Renal cortical epithelial cell (primary cell): Measurements from ENCODE around the gene ZNF416. TPM values are rescaled to one million over a fixed set of nuclear protein-coding genes. Genes with fewer than 3 reads are reported as not detected.
A peak's percentile ranks its signal among the peaks of the same experiment; 100 is the strongest.

Experiments
- DNase-seq: peaks from one replicate; pipeline ENCODE4 v3.0.0-alpha.2; 2011; ENCODE audit warnings: low read depth
- total RNA-seq: library from RNA; depleted of rRNA; stranded (reverse); fragments of >200 nt; gene quantifications from 2 replicates; pipeline ENCODE4 v1.2.3, GENCODE V29; 2014

Gene ZNF416
- total RNA-seq = 4.3 and 6.4 TPM in 2 replicates

DNA sequence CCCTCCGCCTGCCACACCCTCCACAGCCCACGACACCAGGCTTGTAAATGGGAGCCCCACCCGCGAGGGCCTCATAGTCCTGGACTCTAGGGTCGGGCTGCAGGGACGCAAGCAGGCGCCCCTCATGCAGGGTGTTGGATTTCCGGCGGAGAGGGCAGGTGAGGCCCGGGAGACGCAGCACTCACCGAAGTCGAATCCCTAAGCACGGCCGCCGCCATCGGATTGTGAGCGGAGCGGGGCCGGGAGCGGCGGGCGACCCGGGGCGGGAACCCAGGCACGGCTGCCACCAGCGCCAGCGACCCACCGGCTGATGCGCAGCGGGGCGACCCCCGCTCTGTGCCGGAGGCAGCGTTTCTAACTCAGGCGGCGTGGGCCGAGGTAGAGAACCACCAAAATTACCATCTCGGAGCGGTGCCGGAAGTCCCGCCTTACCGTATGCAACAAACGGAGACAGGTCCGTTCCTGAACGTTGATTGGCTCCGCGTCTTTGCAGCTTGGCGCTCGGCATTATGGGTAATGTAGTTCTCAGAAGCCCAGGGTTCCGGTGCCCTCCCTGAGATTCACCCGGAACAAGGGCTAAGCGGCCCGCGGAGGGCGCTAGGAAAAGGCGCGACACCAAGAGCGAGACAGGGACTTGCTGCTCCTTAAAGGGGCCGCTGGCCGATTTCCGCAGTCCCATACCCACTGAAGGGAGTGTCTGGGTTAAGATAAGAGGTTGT, at the start of gene ZNF416:
Gene ZNF416 (minus strand): TSS at position 425 of the 719 bp plus-strand sequence. CDS start 207 bp downstream, at position 218.
- peak; percentile 97 for DNase-seq

DNA sequence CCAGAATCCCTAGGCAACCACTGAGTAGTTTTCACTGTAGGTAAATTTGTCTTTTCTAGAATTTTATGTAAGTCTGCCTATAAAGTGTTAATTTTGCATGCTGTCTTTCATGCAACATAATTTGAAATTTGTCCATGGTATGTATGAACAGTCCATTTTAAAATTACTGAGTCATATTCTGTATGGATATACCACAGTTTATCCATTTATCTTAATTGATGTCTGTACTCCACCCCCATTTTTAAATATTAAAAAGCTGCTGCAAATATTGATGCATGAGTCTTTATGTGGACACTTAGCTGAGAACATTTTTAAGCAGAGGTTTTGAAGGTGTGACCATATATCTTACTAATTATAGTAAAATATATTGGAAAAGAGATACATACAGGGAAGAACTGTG, 44.4 kb upstream of the ZNF416 start:
- DNase-seq = no peak

GRCh38 chr19:57620673-57621348, 42.1 kb upstream of the ZNF416 start:
- DNase-seq = peak; percentile 11

GRCh38 chr19:57615346-57615745, 36.6 kb upstream of the ZNF416 start:
- no peak for DNase-seq

DNA sequence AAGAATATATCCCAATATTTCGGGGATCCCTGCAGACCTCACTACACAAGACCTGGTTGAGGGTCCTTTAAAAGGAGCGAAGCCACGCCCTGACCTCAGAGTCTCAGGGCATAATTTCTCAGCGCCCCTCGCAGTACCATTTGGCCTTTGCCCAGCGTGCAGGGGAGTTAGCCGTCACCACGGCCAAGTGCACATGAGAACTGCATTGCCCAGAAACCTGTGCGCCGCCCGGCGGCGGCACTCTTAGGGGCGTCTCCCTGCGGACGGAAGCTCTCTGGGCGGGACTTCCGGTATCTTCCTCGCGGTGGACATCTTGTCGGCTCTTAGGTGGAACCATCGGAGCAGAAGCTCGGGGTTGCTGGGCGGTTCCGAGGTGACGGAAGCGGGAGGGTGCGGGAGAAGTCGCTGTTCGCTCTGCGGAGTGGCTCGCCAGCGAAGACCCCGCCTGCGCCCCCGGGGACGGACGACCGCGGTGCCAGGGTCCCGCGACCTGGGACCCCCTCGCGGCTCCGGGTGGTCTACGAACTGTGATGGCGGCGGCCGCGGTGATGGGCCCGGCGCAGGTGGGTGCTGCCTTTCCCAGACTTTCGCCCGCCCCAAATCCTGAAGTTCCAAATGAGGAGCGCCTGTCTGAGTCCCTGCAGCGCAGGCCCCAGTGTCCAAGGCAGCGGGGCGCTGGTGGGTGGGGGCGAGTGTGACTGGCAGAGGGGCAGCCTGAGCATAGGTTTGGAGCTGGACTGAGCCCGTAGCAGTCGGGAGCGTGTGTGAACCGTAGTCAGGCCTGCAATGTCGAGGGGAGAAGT, 35.4 kb upstream of the ZNF416 start, which contains the start of gene ZNF134:
Gene ZNF134 (plus strand): TSS at position 302 of the 803 bp plus-strand sequence. CDS start 5,227 bp downstream, outside the sequence.
- DNase-seq = peak; percentile 87

DNA sequence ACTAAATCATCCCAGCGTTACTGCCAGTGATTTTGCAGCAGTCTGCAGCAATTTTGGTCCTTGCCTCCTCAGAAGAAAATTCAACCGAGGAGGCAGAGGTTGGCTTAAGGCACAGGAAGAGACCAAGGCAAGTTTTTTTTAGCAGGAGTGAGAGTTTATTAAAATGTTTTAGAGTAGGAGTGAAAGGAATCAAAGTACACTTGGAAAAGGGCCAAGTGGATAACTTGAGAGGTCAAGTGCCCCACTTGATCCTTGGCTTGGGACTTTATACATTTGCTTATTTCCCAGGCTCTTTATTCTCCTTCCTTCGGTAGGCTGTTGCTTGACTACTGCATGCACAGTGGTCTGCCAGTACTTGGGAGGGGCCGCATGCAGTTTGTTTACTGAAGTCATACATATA, 32.4 kb upstream of the ZNF416 start:
- no peak for DNase-seq

DNA sequence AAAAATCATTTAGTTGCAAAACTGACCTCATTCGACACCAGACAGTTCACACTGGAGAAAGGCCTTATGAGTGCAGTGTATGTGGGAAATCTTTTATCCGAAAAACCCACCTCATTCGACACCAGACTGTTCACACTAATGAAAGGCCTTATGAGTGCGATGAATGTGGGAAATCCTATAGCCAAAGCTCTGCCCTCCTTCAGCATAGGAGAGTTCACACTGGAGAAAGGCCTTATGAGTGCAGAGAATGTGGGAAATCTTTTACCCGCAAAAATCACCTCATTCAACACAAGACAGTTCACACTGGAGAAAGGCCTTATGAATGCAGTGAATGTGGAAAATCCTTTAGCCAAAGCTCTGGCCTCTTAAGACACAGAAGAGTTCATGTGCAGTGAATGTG, 28.2 kb upstream of the ZNF416 start:
- no peak for DNase-seq

- peak; percentile 81 for DNase-seq
These were observed 21.2 kb upstream of the ZNF416 start, which contains the start of gene ZNF530 for GRCh38 chr19:57599761-57600383. Gene ZNF530, plus strand, starts transcription at chr19:57599885. Its CDS starts 4,461 bp downstream, at chr19:57604346.

DNA sequence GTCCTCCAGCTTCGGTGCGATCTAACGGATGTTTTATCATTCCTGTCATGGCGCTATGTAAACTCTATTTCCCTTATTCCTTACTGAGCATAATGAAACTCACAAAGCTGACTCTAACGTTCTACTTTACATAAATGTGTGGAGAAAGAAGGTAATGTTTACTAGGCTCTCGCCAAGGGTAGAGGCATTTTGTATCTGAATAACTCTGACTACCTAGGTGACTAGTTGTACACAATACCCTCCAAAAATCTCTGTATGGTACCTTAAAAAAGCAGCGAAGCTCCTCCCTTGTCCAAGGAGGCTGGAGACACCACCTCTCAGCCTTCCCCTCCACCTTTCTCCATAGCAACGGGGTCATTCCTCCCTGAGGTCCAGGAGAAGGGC, 20.7 kb upstream of the ZNF416 start:
- DNase-seq = no peak

- no peak for DNase-seq
These were observed 8.8 kb upstream of the ZNF416 start for GRCh38 chr19:57587529-57587928.

- DNase-seq = peak; percentile 85
These were observed 5.1 kb upstream of the ZNF416 start, which contains the start of gene ZIK1 for GRCh38 chr19:57583521-57584416. Gene ZIK1, plus strand, starts transcription at chr19:57584145. Its CDS starts 212 bp downstream, at chr19:57584357.

DNA sequence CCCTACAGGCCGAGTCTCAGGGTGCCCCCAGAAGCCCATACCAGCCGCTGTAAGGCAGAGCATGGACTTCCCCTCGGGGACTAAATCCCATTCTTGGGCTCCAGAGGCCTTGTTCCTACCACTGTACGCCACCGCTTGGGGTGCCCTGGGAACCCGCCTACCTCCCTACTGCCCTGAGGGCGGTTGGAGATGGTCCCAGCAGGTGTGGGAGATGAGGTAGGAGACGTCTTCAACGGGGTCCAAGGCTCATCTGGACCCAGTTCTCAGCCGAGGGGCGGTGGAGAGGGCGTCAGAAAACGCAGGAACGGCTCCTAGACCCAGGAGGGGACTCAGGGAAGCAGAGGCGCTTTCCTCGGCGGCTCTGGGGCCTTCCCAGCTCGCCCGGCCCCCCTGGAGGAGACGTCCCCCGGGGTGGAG, 4.4 kb upstream of the ZNF416 start:
- DNase-seq = no peak

DNA sequence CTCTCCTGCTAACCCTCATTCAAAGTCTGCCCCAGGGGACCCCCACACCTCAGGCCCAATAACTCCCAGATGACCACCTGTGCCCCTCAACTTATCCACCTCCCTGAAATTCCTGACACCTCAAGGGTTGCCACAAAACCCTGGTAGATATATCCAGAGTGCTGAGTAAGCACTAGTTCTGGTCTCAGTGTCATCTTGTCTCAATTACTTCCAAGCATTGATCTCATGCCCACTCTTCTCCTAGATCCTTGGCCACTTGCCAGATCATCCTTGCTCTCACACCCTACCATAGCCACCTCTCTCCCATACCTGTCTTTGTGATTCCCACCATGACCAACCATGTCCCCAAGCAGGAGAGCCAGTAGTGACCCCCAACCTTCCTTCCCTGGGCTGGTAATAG, 2.0 kb downstream of the ZNF416 start:
- no peak for DNase-seq

DNA sequence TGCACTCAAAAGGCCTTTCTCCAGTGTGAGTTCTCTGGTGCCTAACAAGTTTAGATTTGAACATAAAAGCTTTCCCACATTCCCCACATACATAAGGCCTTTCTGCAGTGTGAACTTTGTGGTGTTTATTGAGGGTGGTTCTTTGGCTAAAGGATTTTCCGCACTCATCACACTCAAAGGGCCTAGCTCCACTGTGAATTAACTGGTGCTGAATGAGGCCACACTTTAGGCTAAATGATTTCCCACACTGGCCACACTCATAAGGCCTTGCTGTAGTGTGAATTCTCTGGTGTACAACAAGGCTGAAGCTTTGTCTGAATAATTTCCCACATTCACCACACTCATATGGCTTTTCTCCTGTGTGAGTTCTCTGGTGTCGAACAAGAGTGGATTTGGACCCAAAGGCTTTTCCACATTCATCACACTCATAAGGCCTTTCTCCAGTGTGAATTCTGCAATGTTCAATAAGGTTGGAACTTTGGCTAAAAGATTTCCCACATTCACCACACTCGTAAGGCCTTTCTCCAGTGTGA, 6.2 kb downstream of the ZNF416 start:
- no peak for DNase-seq

- no peak for DNase-seq
These were observed 8.0 kb downstream of the ZNF416 start for GRCh38 chr19:57570707-57571106.

GRCh38 chr19:57566396-57567265, 12.1 kb downstream of the ZNF416 start:
- no peak for DNase-seq

- no peak for DNase-seq
These were observed 15.2 kb downstream of the ZNF416 start for GRCh38 chr19:57563547-57563946.

- peak; percentile 29 for DNase-seq
These were observed 18.6 kb downstream of the ZNF416 start for GRCh38 chr19:57560049-57560491.

GRCh38 chr19:57559404-57560025, 19.2 kb downstream of the ZNF416 start, which contains the start of gene ZNF550:
Gene ZNF550, minus strand, starts transcription at chr19:57559863. Its CDS starts 181 bp downstream, at chr19:57559682.
- DNase-seq = peak; percentile 76
